ENCODE data around the gene IGF1R. TPM values are rescaled to one million over a fixed set of nuclear protein-coding genes. Genes with fewer than 3 reads are reported as not detected.
"Not testable (repeated sequence)": the region's sequence is repeated elsewhere in the genome, so short reads cannot be mapped to it uniquely, and the experiment has no call there.

The IGF1R gene
- total and polyA plus RNA-seq, 2 experiments from 2014 or later, result 10.8 to 42.9 TPM

DNA sequence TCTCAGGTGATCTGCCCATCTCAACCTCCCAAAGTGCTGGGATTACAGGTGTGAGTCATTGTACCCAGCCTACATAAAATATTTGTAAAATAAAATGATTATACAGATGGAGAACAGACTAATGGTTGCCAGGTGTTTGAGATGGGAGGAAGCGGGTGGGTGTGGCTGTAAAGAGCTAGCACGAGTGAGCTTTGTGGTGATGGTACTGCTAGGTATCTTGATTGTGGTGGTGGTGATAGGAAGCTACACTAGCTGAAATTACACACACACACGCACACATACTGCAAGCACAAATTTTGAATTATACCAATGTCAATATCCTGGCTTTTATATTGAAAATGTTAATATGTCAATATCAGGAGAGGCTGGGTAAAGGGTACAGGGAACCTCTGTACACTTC lies 353.9 kb downstream of the IGF1R start:
- Histone ChIP-seq H3K9me3 (ENCODE audit: low read depth) (no peaks in the 10 kb centered on the region), H2AFZ (no peak overlapping the region), H3K79me2 (no peaks in the 10 kb centered on the region), H3K4me3 (no peak overlapping the region), H3K36me3 (replicated peaks; ENCODE audit: insufficient read depth, low read depth) (no peaks in the 10 kb centered on the region), H3K27me3 (no peaks in the 10 kb centered on the region), H4K20me1 (ENCODE audit: insufficient read depth, poor library complexity, severe bottlenecking) (no peaks in the 10 kb centered on the region), H3K4me2 (no peak overlapping the region), H3K27ac (no peak overlapping the region), H3K9me2 (replicated peaks; ENCODE audit: insufficient read depth) (no peaks in the 10 kb centered on the region), H3K4me1 (ENCODE audit: insufficient read depth) (no peaks in the 10 kb centered on the region)
- 89% methylated on average over 3 of the region's 3 CpGs for WGBS (ENCODE audit: low lambda C conversion rate, missing lambda C conversion rate)
- TF ChIP-seq EZH2phosphoT487 (IDR thresholded peaks at IDR 0.05; ENCODE audit: low read depth, severe bottlenecking, unreplicated experiment) (no peak), EZH2 (IDR thresholded peaks at IDR 0.05; ENCODE audit: borderline replicate concordance) (no peak)
- TF ChIP-seq, protein P1, sequence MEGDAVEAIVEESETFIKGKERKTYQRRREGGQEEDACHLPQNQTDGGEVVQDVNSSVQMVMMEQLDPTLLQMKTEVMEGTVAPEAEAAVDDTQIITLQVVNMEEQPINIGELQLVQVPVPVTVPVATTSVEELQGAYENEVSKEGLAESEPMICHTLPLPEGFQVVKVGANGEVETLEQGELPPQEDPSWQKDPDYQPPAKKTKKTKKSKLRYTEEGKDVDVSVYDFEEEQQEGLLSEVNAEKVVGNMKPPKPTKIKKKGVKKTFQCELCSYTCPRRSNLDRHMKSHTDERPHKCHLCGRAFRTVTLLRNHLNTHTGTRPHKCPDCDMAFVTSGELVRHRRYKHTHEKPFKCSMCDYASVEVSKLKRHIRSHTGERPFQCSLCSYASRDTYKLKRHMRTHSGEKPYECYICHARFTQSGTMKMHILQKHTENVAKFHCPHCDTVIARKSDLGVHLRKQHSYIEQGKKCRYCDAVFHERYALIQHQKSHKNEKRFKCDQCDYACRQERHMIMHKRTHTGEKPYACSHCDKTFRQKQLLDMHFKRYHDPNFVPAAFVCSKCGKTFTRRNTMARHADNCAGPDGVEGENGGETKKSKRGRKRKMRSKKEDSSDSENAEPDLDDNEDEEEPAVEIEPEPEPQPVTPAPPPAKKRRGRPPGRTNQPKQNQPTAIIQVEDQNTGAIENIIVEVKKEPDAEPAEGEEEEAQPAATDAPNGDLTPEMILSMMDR (IDR thresholded peaks at IDR 0.05; ENCODE audit: poor library complexity), result no peak
- DNase-seq (ENCODE audit: low spot score), result no peak

DNA sequence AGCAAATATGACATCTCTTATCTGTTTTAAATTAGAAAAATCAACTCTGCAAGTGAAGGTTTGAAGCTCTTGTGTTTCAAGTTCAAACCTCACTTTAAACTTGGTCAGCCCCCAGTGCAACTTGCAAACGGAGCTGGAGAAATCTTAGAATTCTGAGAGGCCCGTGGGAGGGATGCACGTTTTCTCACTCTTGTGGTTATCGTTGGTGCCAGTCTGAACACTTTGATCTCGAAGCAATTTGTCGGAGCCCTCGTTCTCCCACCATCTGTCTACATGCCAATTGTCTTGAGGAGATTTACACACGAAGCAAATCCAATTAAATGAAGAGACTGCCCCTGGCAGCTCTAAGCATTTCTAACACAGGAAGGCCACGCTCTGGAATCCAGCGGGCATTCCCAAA lies 355.0 kb downstream of the IGF1R start:
- H3K4me1 ChIP-seq (ENCODE audit: insufficient read depth); DNase-seq (ENCODE audit: low spot score); H3K36me3 ChIP-seq (replicated peaks; ENCODE audit: insufficient read depth, low read depth); H3K4me2 ChIP-seq; H3K79me2 ChIP-seq; H2AFZ ChIP-seq; H3K9me2 ChIP-seq (replicated peaks; ENCODE audit: insufficient read depth); H4K20me1 ChIP-seq (ENCODE audit: insufficient read depth, poor library complexity, severe bottlenecking); H3K27ac ChIP-seq; H3K4me3 ChIP-seq; H3K27me3 ChIP-seq; H3K9me3 ChIP-seq (ENCODE audit: low read depth): not testable (repeated sequence)
- WGBS (ENCODE audit: low lambda C conversion rate, missing lambda C conversion rate), result 46% methylated on average over 10 of the region's 10 CpGs

DNA sequence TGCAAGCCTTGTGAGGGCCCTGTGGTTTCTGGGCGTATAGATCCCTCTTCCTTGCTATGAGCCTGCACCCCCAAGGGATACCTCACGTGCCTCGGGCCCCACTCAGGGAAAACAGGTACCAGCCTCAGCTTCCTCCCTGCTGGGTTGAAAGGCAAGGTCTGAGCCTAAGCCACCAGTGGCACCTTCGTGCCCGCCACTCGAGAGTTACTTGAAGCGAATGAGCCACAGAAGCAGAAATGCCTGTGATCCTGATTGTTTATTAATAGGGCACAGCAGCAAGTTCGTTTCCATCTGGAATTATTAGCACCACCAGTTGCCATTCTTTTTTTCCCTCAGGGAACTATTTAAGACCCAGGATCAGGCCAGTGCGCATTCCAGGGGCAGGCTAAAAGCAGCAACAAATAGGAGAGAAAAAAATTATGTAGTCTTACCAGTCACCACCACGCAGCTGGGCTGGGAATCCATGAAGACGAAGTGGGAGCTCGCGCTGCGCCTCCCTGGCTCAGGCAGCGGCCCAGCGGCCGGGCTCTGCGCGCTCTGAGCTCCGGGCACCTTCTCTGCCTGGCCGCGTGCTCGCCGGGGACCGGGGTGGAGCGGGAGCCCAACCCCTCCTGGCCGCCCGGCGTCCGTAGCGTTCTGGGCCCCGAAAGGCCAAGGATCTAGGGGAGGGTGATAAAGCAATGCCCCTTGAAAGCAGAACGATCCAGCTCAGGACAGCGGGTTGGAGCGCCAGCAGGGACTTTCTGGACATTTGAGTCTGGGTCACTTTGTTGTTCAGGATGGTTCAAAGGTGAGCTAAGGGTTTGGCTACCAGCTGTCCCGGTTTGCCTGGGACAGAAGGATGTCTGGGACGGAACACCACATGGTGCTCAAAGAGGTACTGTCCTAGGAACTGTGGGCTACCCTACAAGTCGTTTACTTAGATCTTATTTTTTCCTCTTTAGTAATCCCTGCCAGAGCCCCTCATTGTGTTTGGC lies 356.9 kb downstream of the IGF1R start:
- not testable (repeated sequence) for H3K27ac ChIP-seq; H3K4me3 ChIP-seq; H3K4me1 ChIP-seq (ENCODE audit: insufficient read depth); H3K9me3 ChIP-seq (ENCODE audit: low read depth); H3K79me2 ChIP-seq; H3K36me3 ChIP-seq (replicated peaks; ENCODE audit: insufficient read depth, low read depth); H3K9me2 ChIP-seq (replicated peaks; ENCODE audit: insufficient read depth); H3K4me2 ChIP-seq; H4K20me1 ChIP-seq (ENCODE audit: insufficient read depth, poor library complexity, severe bottlenecking); H3K27me3 ChIP-seq; H2AFZ ChIP-seq; DNase-seq (ENCODE audit: low spot score)
- WGBS (ENCODE audit: low lambda C conversion rate, missing lambda C conversion rate), result 80% methylated on average over 34 of the region's 38 CpGs

DNA sequence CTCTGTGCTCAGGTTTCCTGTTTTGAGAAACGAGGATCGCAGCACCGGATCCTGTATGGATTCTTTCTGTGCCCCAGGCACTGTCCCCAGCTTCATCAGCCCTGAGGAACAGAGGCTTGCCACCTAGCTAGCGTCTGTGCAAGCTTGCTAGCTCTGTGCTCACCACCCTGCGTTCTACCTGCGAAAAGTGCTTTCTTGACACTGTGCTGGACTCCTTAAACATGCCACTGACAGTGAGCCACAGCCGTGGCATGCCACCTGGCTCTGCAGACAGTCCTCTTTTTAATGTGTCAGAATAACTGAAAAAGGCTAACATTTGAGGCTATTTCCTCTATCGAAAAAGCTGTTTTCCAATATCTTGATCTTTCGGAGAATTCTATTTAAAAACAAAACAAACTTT lies 357.8 kb downstream of the IGF1R start:
- TF ChIP-seq, protein P1 (IDR thresholded peaks at IDR 0.05; ENCODE audit: poor library complexity), result no peak
- TF ChIP-seq EZH2phosphoT487 (IDR thresholded peaks at IDR 0.05; ENCODE audit: low read depth, severe bottlenecking, unreplicated experiment) (no peak), EZH2 (IDR thresholded peaks at IDR 0.05; ENCODE audit: borderline replicate concordance) (no peak)
- H3K9me2 ChIP-seq (replicated peaks; ENCODE audit: insufficient read depth), result no peaks in the 10 kb centered on the region
- WGBS (ENCODE audit: low lambda C conversion rate, missing lambda C conversion rate), result 89% methylated on average over 9 of the region's 9 CpGs

More for the DNA sequence above, 357.8 kb downstream of the IGF1R start:
- H2AFZ ChIP-seq, result no peak overlapping the region
- H3K27ac ChIP-seq, result no peak overlapping the region
- DNase-seq (ENCODE audit: low spot score), result no peak
- no peaks in the 10 kb centered on the region for H3K9me3 ChIP-seq (ENCODE audit: low read depth)
- H4K20me1 ChIP-seq (ENCODE audit: insufficient read depth, poor library complexity, severe bottlenecking), result no peaks in the 10 kb centered on the region
- H3K27me3 ChIP-seq, result no peaks in the 10 kb centered on the region
- H3K36me3 ChIP-seq (replicated peaks; ENCODE audit: insufficient read depth, low read depth), result no peaks in the 10 kb centered on the region
- H3K4me2 ChIP-seq, result no peak overlapping the region
- H3K4me1 ChIP-seq (ENCODE audit: insufficient read depth), result peaks cover 7% of the 10 kb centered on the region
- no peaks in the 10 kb centered on the region for H3K79me2 ChIP-seq
- no peak overlapping the region for H3K4me3 ChIP-seq
